SK-N-SH treated with all-trans-retinoic acid at 6 μM for 48 hours (cell line): ENCODE data around the gene SKIC2.
"Not testable (repeated sequence)": the region's sequence is repeated elsewhere in the genome, so short reads cannot be mapped to it uniquely, and the experiment has no call there.

Experiments used
- ARNTL ChIP-seq: fragments of 450-650 bp; formaldehyde crosslinking; IDR thresholded peaks from 2 replicates; pipeline ENCODE4 v1.5.0; 2020; ENCODE audit warnings: low read depth, mild to moderate bottlenecking, moderate library complexity, borderline replicate concordance
- BACH2 ChIP-seq: fragments of 250-450 bp; sonication (Bioruptor Pico); IDR thresholded peaks from 2 replicates; pipeline ENCODE4 v1.9.0; 2021; ENCODE audit warnings: mild to moderate bottlenecking, borderline replicate concordance
- GLIS3 ChIP-seq: fragments of 250-450 bp; sonication (Bioruptor Pico); IDR thresholded peaks from 2 replicates; pipeline ENCODE4 v1.5.0; 2020; ENCODE audit warnings: mild to moderate bottlenecking, moderate library complexity
- ISL1 ChIP-seq: fragments of 250-450 bp; sonication (Bioruptor Pico); IDR thresholded peaks from 2 replicates; pipeline ENCODE4 v2.1.2; 2022; ENCODE audit warnings: mild to moderate bottlenecking, moderate library complexity
- OSR1 ChIP-seq: fragments of 250-450 bp; sonication (Bioruptor Pico); IDR thresholded peaks from 2 replicates; pipeline ENCODE4 v1.8.0; 2022; ENCODE audit warnings: moderate library complexity, mild to moderate bottlenecking, inconsistent platforms
- PATZ1 ChIP-seq: fragments of 250-450 bp; sonication (Bioruptor Pico); IDR thresholded peaks from 2 replicates; pipeline ENCODE4 v1.8.0; 2020; ENCODE audit warnings: mild to moderate bottlenecking, moderate library complexity, borderline replicate concordance
- POU6F1 ChIP-seq: fragments of 250-450 bp; sonication (Bioruptor Pico); IDR thresholded peaks from 2 replicates; pipeline ENCODE4 v1.8.0; 2021; ENCODE audit warnings: low read depth, mild to moderate bottlenecking, moderate library complexity, borderline replicate concordance
- RARB ChIP-seq: fragments of 250-450 bp; sonication (Bioruptor Pico); IDR thresholded peaks from 2 replicates; pipeline ENCODE4 v1.8.0; 2021; ENCODE audit warnings: mild to moderate bottlenecking, moderate library complexity
- ZFP3 ChIP-seq: fragments of 250-450 bp; sonication (Bioruptor Pico); IDR thresholded peaks from 2 replicates; pipeline ENCODE4 v1.5.0; 2020; ENCODE audit warnings: mild to moderate bottlenecking, moderate library complexity
- ZNF70 ChIP-seq: fragments of 450-650 bp; formaldehyde crosslinking; IDR thresholded peaks from 2 replicates; pipeline ENCODE4 v1.5.0; 2020; ENCODE audit warnings: mild to moderate bottlenecking, moderate library complexity
- ZNF8 ChIP-seq: fragments of 450-650 bp; formaldehyde crosslinking; IDR thresholded peaks from 2 replicates; pipeline ENCODE4 v1.5.0; 2020; ENCODE audit warnings: mild to moderate bottlenecking, moderate library complexity

- TF ChIP-seq ZFP3 (CRISPR knock-in tag); ZNF70; PATZ1 (CRISPR knock-in tag); RARB (CRISPR knock-in tag); POU6F1; BACH2 (CRISPR knock-in tag); GLIS3 (CRISPR knock-in tag); ISL1 (CRISPR knock-in tag); OSR1; ARNTL; ZNF8 (CRISPR knock-in tag): not testable (repeated sequence)
Measured at GRCh38 chr6:31909298-31909697, 49.7 kb upstream of the SKIC2 start.
